Measurements from ENCODE around the gene DISP3.

Gene DISP3

GRCh38 chr1:11444907-11445306 is 34.0 kb upstream of the DISP3 start:
- DNase-seq: no peak
- H3K36me3 ChIP-seq: no peaks in the 10 kb centered on the region
- no peak for TF ChIP-seq CTCF (IDR thresholded peaks at IDR 0.05; ENCODE audit: low read depth, low read length)
- H3K4me3 ChIP-seq (ENCODE audit: low read depth, low read length): no peak overlapping the region
- no peaks in the 10 kb centered on the region for H3K9me3 ChIP-seq
- H3K4me1 ChIP-seq: no peaks in the 10 kb centered on the region
- H3K27me3 ChIP-seq: no peaks in the 10 kb centered on the region

- no peaks in the 10 kb centered on the region for H3K27me3 ChIP-seq
- no peak for TF ChIP-seq CTCF (IDR thresholded peaks at IDR 0.05; ENCODE audit: low read depth, low read length)
- H3K9me3 ChIP-seq: no peaks in the 10 kb centered on the region
- DNase-seq: no peak
- no peaks in the 10 kb centered on the region for H3K4me1 ChIP-seq
- no peaks in the 10 kb centered on the region for H3K36me3 ChIP-seq
- no peak overlapping the region for H3K4me3 ChIP-seq (ENCODE audit: low read depth, low read length)
Measured at GRCh38 chr1:11447903-11448302, 31.1 kb upstream of the DISP3 start.

GRCh38 chr1:11448373-11449099 is 30.4 kb upstream of the DISP3 start:
- no peak overlapping the region for H3K4me3 ChIP-seq (ENCODE audit: low read depth, low read length)
- TF ChIP-seq CTCF (IDR thresholded peaks at IDR 0.05; ENCODE audit: low read depth, low read length): no peak
- no peaks in the 10 kb centered on the region for H3K36me3 ChIP-seq
- no peaks in the 10 kb centered on the region for H3K27me3 ChIP-seq
- no peaks in the 10 kb centered on the region for H3K9me3 ChIP-seq
- H3K4me1 ChIP-seq: no peaks in the 10 kb centered on the region
- no peak for DNase-seq

- Histone ChIP-seq H3K27me3 (no peaks in the 10 kb centered on the region), H3K36me3 (no peaks in the 10 kb centered on the region), H3K9me3 (no peaks in the 10 kb centered on the region), H3K4me1 (no peaks in the 10 kb centered on the region), H3K4me3 (ENCODE audit: low read depth, low read length) (no peak overlapping the region)
- no peak for DNase-seq
- no peak for TF ChIP-seq CTCF (IDR thresholded peaks at IDR 0.05; ENCODE audit: low read depth, low read length)
Measured at GRCh38 chr1:11449100-11449403, 29.9 kb upstream of the DISP3 start.

- Histone ChIP-seq H3K9me3 (no peaks in the 10 kb centered on the region), H3K4me1 (peaks cover 3% of the 10 kb centered on the region), H3K27me3 (no peaks in the 10 kb centered on the region), H3K4me3 (ENCODE audit: low read depth, low read length) (no peak overlapping the region), H3K36me3 (no peaks in the 10 kb centered on the region)
- no peak for DNase-seq
- no peak for TF ChIP-seq CTCF (IDR thresholded peaks at IDR 0.05; ENCODE audit: low read depth, low read length)
Measured at GRCh38 chr1:11450310-11450709, 28.6 kb upstream of the DISP3 start.

- peak; percentile 51 for DNase-seq
- Histone ChIP-seq H3K4me3 (ENCODE audit: low read depth, low read length) (no peak overlapping the region; the same call in 1 of the 2 replicates), H3K9me3 (no peaks in the 10 kb centered on the region), H3K27me3 (no peaks in the 10 kb centered on the region), H3K4me1 (peaks cover 3% of the 10 kb centered on the region), H3K36me3 (no peaks in the 10 kb centered on the region)
- TF ChIP-seq CTCF (IDR thresholded peaks at IDR 0.05; ENCODE audit: low read depth, low read length): no peak
Measured at GRCh38 chr1:11453742-11454491, 25.0 kb upstream of the DISP3 start.
